ENCODE data around the gene TRAPPC12.

- TF ChIP-seq, protein P1, sequence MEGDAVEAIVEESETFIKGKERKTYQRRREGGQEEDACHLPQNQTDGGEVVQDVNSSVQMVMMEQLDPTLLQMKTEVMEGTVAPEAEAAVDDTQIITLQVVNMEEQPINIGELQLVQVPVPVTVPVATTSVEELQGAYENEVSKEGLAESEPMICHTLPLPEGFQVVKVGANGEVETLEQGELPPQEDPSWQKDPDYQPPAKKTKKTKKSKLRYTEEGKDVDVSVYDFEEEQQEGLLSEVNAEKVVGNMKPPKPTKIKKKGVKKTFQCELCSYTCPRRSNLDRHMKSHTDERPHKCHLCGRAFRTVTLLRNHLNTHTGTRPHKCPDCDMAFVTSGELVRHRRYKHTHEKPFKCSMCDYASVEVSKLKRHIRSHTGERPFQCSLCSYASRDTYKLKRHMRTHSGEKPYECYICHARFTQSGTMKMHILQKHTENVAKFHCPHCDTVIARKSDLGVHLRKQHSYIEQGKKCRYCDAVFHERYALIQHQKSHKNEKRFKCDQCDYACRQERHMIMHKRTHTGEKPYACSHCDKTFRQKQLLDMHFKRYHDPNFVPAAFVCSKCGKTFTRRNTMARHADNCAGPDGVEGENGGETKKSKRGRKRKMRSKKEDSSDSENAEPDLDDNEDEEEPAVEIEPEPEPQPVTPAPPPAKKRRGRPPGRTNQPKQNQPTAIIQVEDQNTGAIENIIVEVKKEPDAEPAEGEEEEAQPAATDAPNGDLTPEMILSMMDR (IDR thresholded peaks at IDR 0.05): no peak
- no peak for TF ChIP-seq POLR2A (IDR thresholded peaks at IDR 0.05)
These were observed 36.5 kb upstream of the TRAPPC12 start for GRCh38 chr2:3343012-3343411.
